ENCODE data around the gene SESTD1. TPM values are rescaled to one million over a fixed set of nuclear protein-coding genes. Genes with fewer than 3 reads are reported as not detected.

Gene SESTD1
- total and polyA plus RNA-seq, 2 of the 13 experiments (the other 11 are each of a cell fraction or from before 2014, with no cell fraction given) = 74.4 to 101 TPM

GRCh38 chr2:179218848-179219594, 45.6 kb downstream of the SESTD1 start (continued):
- TF ChIP-seq, protein P1, sequence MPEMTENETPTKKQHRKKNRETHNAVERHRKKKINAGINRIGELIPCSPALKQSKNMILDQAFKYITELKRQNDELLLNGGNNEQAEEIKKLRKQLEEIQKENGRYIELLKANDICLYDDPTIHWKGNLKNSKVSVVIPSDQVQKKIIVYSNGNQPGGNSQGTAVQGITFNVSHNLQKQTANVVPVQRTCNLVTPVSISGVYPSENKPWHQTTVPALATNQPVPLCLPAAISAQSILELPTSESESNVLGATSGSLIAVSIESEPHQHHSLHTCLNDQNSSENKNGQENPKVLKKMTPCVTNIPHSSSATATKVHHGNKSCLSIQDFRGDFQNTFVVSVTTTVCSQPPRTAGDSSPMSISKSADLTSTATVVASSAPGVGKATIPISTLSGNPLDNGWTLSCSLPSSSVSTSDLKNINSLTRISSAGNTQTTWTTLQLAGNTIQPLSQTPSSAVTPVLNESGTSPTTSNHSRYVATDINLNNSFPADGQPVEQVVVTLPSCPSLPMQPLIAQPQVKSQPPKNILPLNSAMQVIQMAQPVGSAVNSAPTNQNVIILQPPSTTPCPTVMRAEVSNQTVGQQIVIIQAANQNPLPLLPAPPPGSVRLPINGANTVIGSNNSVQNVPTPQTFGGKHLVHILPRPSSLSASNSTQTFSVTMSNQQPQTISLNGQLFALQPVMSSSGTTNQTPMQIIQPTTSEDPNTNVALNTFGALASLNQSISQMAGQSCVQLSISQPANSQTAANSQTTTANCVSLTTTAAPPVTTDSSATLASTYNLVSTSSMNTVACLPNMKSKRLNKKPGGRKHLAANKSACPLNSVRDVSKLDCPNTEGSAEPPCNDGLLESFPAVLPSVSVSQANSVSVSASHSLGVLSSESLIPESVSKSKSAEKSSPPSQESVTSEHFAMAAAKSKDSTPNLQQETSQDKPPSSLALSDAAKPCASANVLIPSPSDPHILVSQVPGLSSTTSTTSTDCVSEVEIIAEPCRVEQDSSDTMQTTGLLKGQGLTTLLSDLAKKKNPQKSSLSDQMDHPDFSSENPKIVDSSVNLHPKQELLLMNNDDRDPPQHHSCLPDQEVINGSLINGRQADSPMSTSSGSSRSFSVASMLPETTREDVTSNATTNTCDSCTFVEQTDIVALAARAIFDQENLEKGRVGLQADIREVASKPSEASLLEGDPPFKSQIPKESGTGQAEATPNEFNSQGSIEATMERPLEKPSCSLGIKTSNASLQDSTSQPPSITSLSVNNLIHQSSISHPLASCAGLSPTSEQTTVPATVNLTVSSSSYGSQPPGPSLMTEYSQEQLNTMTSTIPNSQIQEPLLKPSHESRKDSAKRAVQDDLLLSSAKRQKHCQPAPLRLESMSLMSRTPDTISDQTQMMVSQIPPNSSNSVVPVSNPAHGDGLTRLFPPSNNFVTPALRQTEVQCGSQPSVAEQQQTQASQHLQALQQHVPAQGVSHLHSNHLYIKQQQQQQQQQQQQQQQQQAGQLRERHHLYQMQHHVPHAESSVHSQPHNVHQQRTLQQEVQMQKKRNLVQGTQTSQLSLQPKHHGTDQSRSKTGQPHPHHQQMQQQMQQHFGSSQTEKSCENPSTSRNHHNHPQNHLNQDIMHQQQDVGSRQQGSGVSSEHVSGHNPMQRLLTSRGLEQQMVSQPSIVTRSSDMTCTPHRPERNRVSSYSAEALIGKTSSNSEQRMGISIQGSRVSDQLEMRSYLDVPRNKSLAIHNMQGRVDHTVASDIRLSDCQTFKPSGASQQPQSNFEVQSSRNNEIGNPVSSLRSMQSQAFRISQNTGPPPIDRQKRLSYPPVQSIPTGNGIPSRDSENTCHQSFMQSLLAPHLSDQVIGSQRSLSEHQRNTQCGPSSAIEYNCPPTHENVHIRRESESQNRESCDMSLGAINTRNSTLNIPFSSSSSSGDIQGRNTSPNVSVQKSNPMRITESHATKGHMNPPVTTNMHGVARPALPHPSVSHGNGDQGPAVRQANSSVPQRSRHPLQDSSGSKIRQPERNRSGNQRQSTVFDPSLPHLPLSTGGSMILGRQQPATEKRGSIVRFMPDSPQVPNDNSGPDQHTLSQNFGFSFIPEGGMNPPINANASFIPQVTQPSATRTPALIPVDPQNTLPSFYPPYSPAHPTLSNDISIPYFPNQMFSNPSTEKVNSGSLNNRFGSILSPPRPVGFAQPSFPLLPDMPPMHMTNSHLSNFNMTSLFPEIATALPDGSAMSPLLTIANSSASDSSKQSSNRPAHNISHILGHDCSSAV (CRISPR knock-in tag; IDR thresholded peaks at IDR 0.05; ENCODE audit: borderline replicate concordance) = no peak
- TF ChIP-seq ZFX (CRISPR knock-in tag; IDR thresholded peaks at IDR 0.05; ENCODE audit: low read depth) (no peak), THAP7 (CRISPR knock-in tag; IDR thresholded peaks at IDR 0.05) (no peak), MED1 (CRISPR knock-in tag; IDR thresholded peaks at IDR 0.05) (0 out of 2 replicates have a peak, but pooled peaks have one; percentile 32), TIGD3 (CRISPR knock-in tag; IDR thresholded peaks at IDR 0.05; ENCODE audit: borderline replicate concordance) (no peak), RAD51 (IDR thresholded peaks at IDR 0.05; ENCODE audit: borderline replicate concordance) (no peak), NR3C1 (CRISPR knock-in tag; IDR thresholded peaks at IDR 0.05) (no peak), DR1 (CRISPR knock-in tag; IDR thresholded peaks at IDR 0.05) (no peak), MLLT10 (CRISPR knock-in tag; IDR thresholded peaks at IDR 0.05) (no peak), ZNF644 (CRISPR knock-in tag; IDR thresholded peaks at IDR 0.05; ENCODE audit: low read depth) (peak; percentile 45; the same call in 1 of the 2 replicates), PHF8 (CRISPR knock-in tag; IDR thresholded peaks at IDR 0.05) (no peak), NFATC3 (CRISPR knock-in tag; IDR thresholded peaks at IDR 0.05) (no peak), ZNF768 (CRISPR knock-in tag; IDR thresholded peaks at IDR 0.05) (no peak), ZNF629 (CRISPR knock-in tag; conservative IDR thresholded peaks at IDR 0.05) (no peak), HOXD1 (CRISPR knock-in tag; IDR thresholded peaks at IDR 0.05) (no peak), JUN (CRISPR knock-in tag; IDR thresholded peaks at IDR 0.05) (no peak), ETV6 (CRISPR knock-in tag; conservative IDR thresholded peaks at IDR 0.05) (no peak)
- TF ChIP-seq, protein P2, sequence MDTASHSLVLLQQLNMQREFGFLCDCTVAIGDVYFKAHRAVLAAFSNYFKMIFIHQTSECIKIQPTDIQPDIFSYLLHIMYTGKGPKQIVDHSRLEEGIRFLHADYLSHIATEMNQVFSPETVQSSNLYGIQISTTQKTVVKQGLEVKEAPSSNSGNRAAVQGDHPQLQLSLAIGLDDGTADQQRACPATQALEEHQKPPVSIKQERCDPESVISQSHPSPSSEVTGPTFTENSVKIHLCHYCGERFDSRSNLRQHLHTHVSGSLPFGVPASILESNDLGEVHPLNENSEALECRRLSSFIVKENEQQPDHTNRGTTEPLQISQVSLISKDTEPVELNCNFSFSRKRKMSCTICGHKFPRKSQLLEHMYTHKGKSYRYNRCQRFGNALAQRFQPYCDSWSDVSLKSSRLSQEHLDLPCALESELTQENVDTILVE (CRISPR knock-in tag; IDR thresholded peaks at IDR 0.05) = peak; percentile 62; the same call in 1 of the 2 replicates

Measured in HepG2 (cell line).